Measurements from ENCODE around the gene SLC25A18.
A peak's percentile ranks its signal among the peaks of the same experiment; 100 is the strongest.

Gene SLC25A18

DNA sequence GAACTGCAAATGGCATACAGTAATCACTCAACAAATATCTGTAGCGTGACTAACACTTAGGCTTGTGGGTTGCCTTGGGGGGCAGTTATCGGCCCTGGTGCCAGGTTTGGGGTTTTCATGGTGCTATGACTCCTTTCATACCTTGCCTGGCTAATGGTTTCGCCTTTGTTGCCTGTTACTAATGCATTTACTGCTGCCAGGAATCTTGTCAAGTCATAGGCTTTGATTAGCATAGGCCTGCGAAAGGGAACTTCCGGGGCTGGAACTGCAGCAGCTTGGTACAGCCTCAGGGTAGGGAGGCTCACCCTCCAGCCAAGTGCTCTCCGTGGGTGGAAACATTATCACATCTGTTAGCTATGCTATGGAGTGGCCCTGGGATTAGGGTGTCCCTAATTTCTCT lies 13.2 kb downstream of the SLC25A18 start:
- peak overlapping the region; percentile 80 for H3K27ac ChIP-seq (ENCODE audit: poor library complexity, severe bottlenecking)
- no peaks in the 10 kb centered on the region for H3K9me3 ChIP-seq (ENCODE audit: severe bottlenecking)
- H3K4me1 ChIP-seq (ENCODE audit: insufficient read depth, poor library complexity, severe bottlenecking) = peaks cover 13% of the 10 kb centered on the region
- peak; percentile 87 for DNase-seq (ENCODE audit: low spot score)
- TF ChIP-seq, protein P1, sequence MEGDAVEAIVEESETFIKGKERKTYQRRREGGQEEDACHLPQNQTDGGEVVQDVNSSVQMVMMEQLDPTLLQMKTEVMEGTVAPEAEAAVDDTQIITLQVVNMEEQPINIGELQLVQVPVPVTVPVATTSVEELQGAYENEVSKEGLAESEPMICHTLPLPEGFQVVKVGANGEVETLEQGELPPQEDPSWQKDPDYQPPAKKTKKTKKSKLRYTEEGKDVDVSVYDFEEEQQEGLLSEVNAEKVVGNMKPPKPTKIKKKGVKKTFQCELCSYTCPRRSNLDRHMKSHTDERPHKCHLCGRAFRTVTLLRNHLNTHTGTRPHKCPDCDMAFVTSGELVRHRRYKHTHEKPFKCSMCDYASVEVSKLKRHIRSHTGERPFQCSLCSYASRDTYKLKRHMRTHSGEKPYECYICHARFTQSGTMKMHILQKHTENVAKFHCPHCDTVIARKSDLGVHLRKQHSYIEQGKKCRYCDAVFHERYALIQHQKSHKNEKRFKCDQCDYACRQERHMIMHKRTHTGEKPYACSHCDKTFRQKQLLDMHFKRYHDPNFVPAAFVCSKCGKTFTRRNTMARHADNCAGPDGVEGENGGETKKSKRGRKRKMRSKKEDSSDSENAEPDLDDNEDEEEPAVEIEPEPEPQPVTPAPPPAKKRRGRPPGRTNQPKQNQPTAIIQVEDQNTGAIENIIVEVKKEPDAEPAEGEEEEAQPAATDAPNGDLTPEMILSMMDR (IDR thresholded peaks at IDR 0.05; ENCODE audit: poor library complexity, severe bottlenecking) = no peak
- no peaks in the 10 kb centered on the region for H3K27me3 ChIP-seq (ENCODE audit: insufficient read depth, poor library complexity, severe bottlenecking)
- ATAC-seq (ENCODE audit: low read depth) = peak; percentile 95
- no peak overlapping the region for H3K4me3 ChIP-seq (ENCODE audit: severe bottlenecking)
- H3K36me3 ChIP-seq (ENCODE audit: low read depth) = no peaks in the 10 kb centered on the region

- no peak for ATAC-seq (ENCODE audit: low read depth)
- H3K4me3 ChIP-seq (ENCODE audit: severe bottlenecking) = no peak overlapping the region
- H3K27me3 ChIP-seq (ENCODE audit: insufficient read depth, poor library complexity, severe bottlenecking) = no peaks in the 10 kb centered on the region
- H3K27ac ChIP-seq (ENCODE audit: poor library complexity, severe bottlenecking) = no peak overlapping the region
- no peaks in the 10 kb centered on the region for H3K9me3 ChIP-seq (ENCODE audit: severe bottlenecking)
- no peaks in the 10 kb centered on the region for H3K36me3 ChIP-seq (ENCODE audit: low read depth)
- TF ChIP-seq, protein P1 (IDR thresholded peaks at IDR 0.05; ENCODE audit: poor library complexity, severe bottlenecking) = no peak
- H3K4me1 ChIP-seq (ENCODE audit: insufficient read depth, poor library complexity, severe bottlenecking) = peaks cover 12% of the 10 kb centered on the region
- no peak for DNase-seq (ENCODE audit: low spot score)
Measured at GRCh38 chr22:17578136-17578754, 14.9 kb downstream of the SLC25A18 start.

GRCh38 chr22:17579535-17579981 lies 16.3 kb downstream of the SLC25A18 start:
- TF ChIP-seq, protein P1 (IDR thresholded peaks at IDR 0.05; ENCODE audit: poor library complexity, severe bottlenecking) = no peak
- Histone ChIP-seq H3K9me3 (ENCODE audit: severe bottlenecking) (no peaks in the 10 kb centered on the region), H3K27ac (ENCODE audit: poor library complexity, severe bottlenecking) (no peak overlapping the region), H3K36me3 (ENCODE audit: low read depth) (no peaks in the 10 kb centered on the region), H3K27me3 (ENCODE audit: insufficient read depth, poor library complexity, severe bottlenecking) (no peaks in the 10 kb centered on the region), H3K4me1 (ENCODE audit: insufficient read depth, poor library complexity, severe bottlenecking) (peaks cover 12% of the 10 kb centered on the region), H3K4me3 (ENCODE audit: severe bottlenecking) (no peak overlapping the region)
- DNase-seq (ENCODE audit: low spot score) = no peak
- no peak for ATAC-seq (ENCODE audit: low read depth)

DNA sequence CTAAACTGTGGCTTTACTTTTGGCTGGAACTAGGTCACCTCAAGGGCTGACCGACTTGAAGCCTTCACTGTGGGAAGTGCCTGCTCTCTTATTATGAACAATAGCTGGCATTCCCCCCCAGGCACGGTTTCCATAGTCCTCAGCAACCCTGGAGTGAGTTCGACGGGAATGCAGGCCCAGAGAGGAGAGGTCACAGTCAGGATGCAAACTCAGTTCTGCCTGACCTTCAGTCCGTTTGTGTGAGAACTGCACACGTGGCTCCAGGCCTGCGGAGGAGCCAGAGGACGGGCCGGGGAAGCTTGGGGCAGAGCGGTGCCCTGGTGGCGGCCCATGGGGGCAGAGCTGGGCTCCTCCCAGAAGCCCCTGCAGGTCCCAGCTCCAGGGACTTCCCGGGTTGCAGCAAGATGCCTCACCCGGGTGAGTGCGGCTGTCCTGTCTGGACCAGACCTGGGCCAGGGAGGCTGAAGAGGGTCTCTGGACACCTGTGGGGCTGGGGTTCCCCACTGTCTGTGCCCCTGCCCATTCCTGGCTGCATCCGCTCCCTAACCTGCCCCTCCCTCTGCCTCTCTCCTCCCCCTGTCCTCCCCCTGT lies 17.2 kb downstream of the SLC25A18 start:
- no peak overlapping the region for H3K4me3 ChIP-seq (ENCODE audit: severe bottlenecking)
- no peaks in the 10 kb centered on the region for H3K27me3 ChIP-seq (ENCODE audit: insufficient read depth, poor library complexity, severe bottlenecking)
- ATAC-seq (ENCODE audit: low read depth) (no peak), DNase-seq (ENCODE audit: low spot score) (no peak)
- peaks cover 12% of the 10 kb centered on the region for H3K4me1 ChIP-seq (ENCODE audit: insufficient read depth, poor library complexity, severe bottlenecking)
- no peaks in the 10 kb centered on the region for H3K9me3 ChIP-seq (ENCODE audit: severe bottlenecking)
- H3K36me3 ChIP-seq (ENCODE audit: low read depth) = no peaks in the 10 kb centered on the region
- H3K27ac ChIP-seq (ENCODE audit: poor library complexity, severe bottlenecking) = no peak overlapping the region
- TF ChIP-seq, protein P1 (IDR thresholded peaks at IDR 0.05; ENCODE audit: poor library complexity, severe bottlenecking) = no peak

DNA sequence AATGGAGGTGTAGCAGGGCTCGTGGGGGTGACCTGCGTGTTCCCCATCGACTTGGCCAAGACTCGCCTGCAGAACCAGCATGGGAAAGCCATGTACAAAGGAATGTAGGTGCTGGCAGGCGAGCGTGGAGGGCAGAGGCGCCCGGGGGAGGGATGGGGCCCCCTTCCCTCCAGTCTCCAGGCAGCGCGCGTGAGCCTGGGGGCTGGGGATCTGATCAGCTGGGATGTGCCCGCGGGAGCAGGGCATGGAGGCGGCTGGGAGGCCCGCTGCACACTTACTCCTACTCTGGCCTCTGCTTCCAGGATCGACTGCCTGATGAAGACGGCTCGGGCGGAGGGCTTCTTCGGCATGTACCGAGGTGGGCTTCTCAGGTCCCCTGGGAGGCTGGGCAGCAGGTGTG lies 17.8 kb downstream of the SLC25A18 start:
- Histone ChIP-seq H3K27me3 (ENCODE audit: insufficient read depth, poor library complexity, severe bottlenecking) (no peaks in the 10 kb centered on the region), H3K4me3 (ENCODE audit: severe bottlenecking) (no peak overlapping the region), H3K36me3 (ENCODE audit: low read depth) (no peaks in the 10 kb centered on the region), H3K4me1 (ENCODE audit: insufficient read depth, poor library complexity, severe bottlenecking) (peaks cover 7% of the 10 kb centered on the region), H3K27ac (ENCODE audit: poor library complexity, severe bottlenecking) (no peak overlapping the region), H3K9me3 (ENCODE audit: severe bottlenecking) (no peaks in the 10 kb centered on the region)
- DNase-seq (ENCODE audit: low spot score) (no peak), ATAC-seq (ENCODE audit: low read depth) (no peak)
- TF ChIP-seq, protein P1 (IDR thresholded peaks at IDR 0.05; ENCODE audit: poor library complexity, severe bottlenecking) = no peak

Data from RWPE2 (cell line).